Upper lobe of right lung (tissue), 1 donor: ENCODE results near the gene HHIPL1. TPM values are rescaled to one million over a fixed set of nuclear protein-coding genes. Genes with fewer than 3 reads are reported as not detected.
"Not testable (repeated sequence)": the region's sequence is repeated elsewhere in the genome, so short reads cannot be mapped to it uniquely, and the experiment has no call there.

ENCODE experiments used
- ATAC-seq: fragments of 200-7000 bp; cut with Tn5 transposase; one replicate; pipeline ENCODE4 v1.9.1; 2020; ENCODE audit warnings: mild to moderate bottlenecking, moderate library complexity
- DNase-seq: peaks from one replicate; pipeline ENCODE4 v3.0.0-alpha.2; 2020
- H3K27ac ChIP-seq: fragments of 200-600 bp; one replicate; pipeline ENCODE4 v1.8.0; 2022
- H3K27me3 ChIP-seq: fragments of 200-600 bp; one replicate; pipeline ENCODE4 v1.8.0; 2022; ENCODE audit warnings: mild to moderate bottlenecking
- H3K36me3 ChIP-seq: fragments of 200-600 bp; one replicate; pipeline ENCODE4 v1.8.0; 2022
- H3K4me1 ChIP-seq: fragments of 200-600 bp; one replicate; pipeline ENCODE4 v1.8.0; 2022
- H3K4me3 ChIP-seq: fragments of 200-600 bp; one replicate; pipeline ENCODE4 v1.8.0; 2022; ENCODE audit warnings: mild to moderate bottlenecking
- H3K9me3 ChIP-seq: fragments of 200-600 bp; one replicate; pipeline ENCODE4 v1.8.0; 2022
- CTCF ChIP-seq: fragments of 200-600 bp; IDR thresholded peaks from one replicate; pipeline ENCODE4 v1.8.0; 2022; ENCODE audit warnings: antibody characterized with exemption
- intact Hi-C: fragments of 100-400 bp; cut with DNase I; formaldehyde crosslinking; loops from one replicate; pipeline ENCODE4 v1.11.0; 2022
- total RNA-seq: library from RNA; stranded (reverse); fragmentation: NEBNext Ultra II Directional; extraction: Animal tissue kit (Norgen Biotek cat#: 25700); gene quantifications from one replicate; pipeline ENCODE4 v1.2.1, GENCODE V29; 2021
- donor health status: DM: no; HTN: yes; CAD: no; lungs with severe emphysema.

HHIPL1 gene
- total RNA-seq, 1 donor from 2014 or later, result 1.6 TPM

- TF ChIP-seq CTCF, result no peak
- DNase-seq (no peak), ATAC-seq (no peak)
- H3K27ac ChIP-seq, result no peak overlapping the region
- no peaks in the 10 kb centered on the region for H3K9me3 ChIP-seq
- no peak overlapping the region for H3K4me3 ChIP-seq
- intact Hi-C loops, result no loop called here
- H3K27me3 ChIP-seq, result peaks cover 18% of the 10 kb centered on the region
- H3K36me3 ChIP-seq, result no peaks in the 10 kb centered on the region
- no peaks in the 10 kb centered on the region for H3K4me1 ChIP-seq
Measured at GRCh38 chr14:99660006-99660566, 15.2 kb downstream of the HHIPL1 start.

GRCh38 chr14:99660794-99661193, 15.9 kb downstream of the HHIPL1 start:
- no peak for ATAC-seq
- Histone ChIP-seq H3K27ac (no peak overlapping the region), H3K4me1 (no peaks in the 10 kb centered on the region), H3K36me3 (no peaks in the 10 kb centered on the region), H3K9me3 (no peaks in the 10 kb centered on the region), H3K27me3 (peaks cover 18% of the 10 kb centered on the region), H3K4me3 (no peak overlapping the region)
- TF ChIP-seq CTCF, result no peak
- intact Hi-C loops, result no loop called here
- DNase-seq, result no peak

- not testable (repeated sequence) for H3K4me3 ChIP-seq
Measured at GRCh38 chr14:99661206-99661605, 16.3 kb downstream of the HHIPL1 start.

GRCh38 chr14:99662846-99663245, 17.9 kb downstream of the HHIPL1 start:
- no peak overlapping the region for H3K27ac ChIP-seq
- TF ChIP-seq CTCF, result no peak
- ATAC-seq, result no peak
- no peaks in the 10 kb centered on the region for H3K9me3 ChIP-seq
- no peak for DNase-seq
- no peaks in the 10 kb centered on the region for H3K4me1 ChIP-seq
- peaks cover 18% of the 10 kb centered on the region for H3K27me3 ChIP-seq
- no peak overlapping the region for H3K4me3 ChIP-seq
- H3K36me3 ChIP-seq, result no peaks in the 10 kb centered on the region
- intact Hi-C loops, result no loop called here

More at GRCh38 chr14:99661206-99661605, 16.3 kb downstream of the HHIPL1 start:
- ATAC-seq, H3K27ac ChIP-seq, DNase-seq, H3K4me1 ChIP-seq, intact Hi-C loops, H3K9me3 ChIP-seq, H3K36me3 ChIP-seq: not testable (repeated sequence)
- peaks cover 18% of the 10 kb centered on the region for H3K27me3 ChIP-seq

DNA sequence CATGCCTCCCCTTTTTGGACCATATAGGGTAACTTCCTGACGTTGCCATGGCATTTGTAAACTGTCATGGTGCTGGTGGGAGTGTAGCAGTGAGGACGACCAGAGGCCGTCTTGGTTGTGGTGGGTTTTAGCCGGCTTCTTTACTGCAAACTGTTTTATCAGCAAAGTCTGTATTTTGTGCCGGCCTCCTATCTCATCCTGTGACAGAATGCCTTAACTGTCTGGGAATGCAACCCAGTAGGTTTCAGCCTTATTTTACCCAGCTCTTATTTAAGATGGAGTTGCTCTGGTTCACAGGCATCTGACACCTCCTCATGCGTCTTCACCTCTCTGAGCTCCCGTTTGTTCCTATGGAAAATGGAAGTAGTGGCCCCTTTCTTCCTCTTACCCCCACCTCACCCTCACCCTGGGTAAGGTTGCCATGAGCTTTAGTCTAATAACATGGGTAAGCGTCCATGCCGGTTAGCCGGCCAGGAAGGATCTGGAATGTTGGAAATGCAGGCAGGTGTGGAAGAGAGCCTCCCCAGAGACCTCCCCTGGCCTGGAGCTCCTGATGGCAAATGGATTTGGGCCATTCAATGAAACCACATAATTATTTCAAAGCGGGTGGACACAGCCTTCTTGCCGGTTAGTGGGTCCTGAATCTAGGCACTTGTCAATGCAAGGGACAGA, 18.6 kb downstream of the HHIPL1 start:
- no peak for TF ChIP-seq CTCF
- ATAC-seq (no peak), DNase-seq (no peak)
- intact Hi-C loops, result no loop called here
- Histone ChIP-seq H3K4me3 (no peak overlapping the region), H3K36me3 (no peaks in the 10 kb centered on the region), H3K9me3 (no peaks in the 10 kb centered on the region), H3K27me3 (peaks cover 11% of the 10 kb centered on the region), H3K27ac (no peak overlapping the region), H3K4me1 (no peaks in the 10 kb centered on the region)

GRCh38 chr14:99664058-99664936, 19.4 kb downstream of the HHIPL1 start:
- Histone ChIP-seq H3K4me1 (no peaks in the 10 kb centered on the region), H3K27me3 (peaks cover 4% of the 10 kb centered on the region), H3K27ac (no peak overlapping the region), H3K4me3 (no peak overlapping the region), H3K9me3 (no peaks in the 10 kb centered on the region), H3K36me3 (no peaks in the 10 kb centered on the region)
- TF ChIP-seq CTCF, result no peak
- intact Hi-C loops, result no loop called here
- ATAC-seq, result no peak
- no peak for DNase-seq
